ENCODE results near the gene CUX1.

DNA sequence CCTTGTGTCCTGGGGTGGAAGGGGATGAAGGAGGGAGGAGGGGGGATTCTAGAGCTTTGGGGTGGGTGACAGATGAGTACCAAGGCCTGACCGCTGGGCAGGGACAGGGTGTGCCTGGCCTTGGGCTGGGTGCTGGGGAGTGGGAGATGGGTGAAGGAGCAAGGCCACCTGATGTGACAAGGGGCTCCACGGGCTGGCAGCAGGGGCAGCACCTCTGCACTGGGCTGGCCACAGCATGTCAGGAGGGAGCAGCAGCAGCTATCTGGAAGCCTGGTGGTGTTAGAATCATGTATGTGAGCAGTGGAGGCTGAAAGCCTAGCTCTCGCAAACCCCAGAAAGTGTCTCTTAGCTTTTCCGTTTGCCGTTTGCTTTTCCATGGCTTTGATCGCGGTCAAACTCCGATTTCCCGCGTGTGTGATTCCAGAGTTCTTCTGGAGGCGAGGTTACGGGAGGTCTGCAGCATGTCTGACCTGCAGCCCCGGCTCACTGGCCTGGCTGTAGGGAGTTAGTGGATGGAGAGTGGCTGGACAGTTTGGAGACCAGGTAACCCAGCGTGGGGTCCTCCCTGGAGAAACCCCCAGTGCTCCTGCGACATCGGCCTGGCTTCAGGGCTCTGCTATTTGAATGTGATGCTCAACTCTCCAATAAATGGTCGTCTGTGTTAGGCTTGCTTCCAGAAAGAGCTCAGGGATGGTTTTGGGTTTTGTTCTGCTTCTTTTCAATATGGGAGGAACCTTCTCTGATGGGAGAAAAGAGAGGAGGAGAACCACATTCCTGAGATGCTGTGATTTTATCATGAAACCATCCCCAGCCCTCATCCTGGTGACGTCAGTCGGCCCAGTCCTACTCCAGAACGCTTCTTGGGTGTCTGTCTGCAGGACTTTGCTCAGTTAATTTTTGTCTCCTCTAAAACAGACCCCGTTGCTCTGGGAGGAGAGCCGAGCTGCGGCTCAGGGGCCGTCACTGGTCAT, 105.5 kb downstream of the CUX1 start:
- TF ChIP-seq EZH2 (IDR thresholded peaks at IDR 0.05; ENCODE audit: low read length, unreplicated experiment) (no peak), EZH2phosphoT487 (IDR thresholded peaks at IDR 0.05; ENCODE audit: borderline replicate concordance, low read length) (no peak)
- TF ChIP-seq, protein P1, sequence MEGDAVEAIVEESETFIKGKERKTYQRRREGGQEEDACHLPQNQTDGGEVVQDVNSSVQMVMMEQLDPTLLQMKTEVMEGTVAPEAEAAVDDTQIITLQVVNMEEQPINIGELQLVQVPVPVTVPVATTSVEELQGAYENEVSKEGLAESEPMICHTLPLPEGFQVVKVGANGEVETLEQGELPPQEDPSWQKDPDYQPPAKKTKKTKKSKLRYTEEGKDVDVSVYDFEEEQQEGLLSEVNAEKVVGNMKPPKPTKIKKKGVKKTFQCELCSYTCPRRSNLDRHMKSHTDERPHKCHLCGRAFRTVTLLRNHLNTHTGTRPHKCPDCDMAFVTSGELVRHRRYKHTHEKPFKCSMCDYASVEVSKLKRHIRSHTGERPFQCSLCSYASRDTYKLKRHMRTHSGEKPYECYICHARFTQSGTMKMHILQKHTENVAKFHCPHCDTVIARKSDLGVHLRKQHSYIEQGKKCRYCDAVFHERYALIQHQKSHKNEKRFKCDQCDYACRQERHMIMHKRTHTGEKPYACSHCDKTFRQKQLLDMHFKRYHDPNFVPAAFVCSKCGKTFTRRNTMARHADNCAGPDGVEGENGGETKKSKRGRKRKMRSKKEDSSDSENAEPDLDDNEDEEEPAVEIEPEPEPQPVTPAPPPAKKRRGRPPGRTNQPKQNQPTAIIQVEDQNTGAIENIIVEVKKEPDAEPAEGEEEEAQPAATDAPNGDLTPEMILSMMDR (conservative IDR thresholded peaks at IDR 0.05; ENCODE audit: low read depth, low read length) = no peak
